ENCODE measurements around the gene NEUROD4. TPM values are rescaled to one million over a fixed set of nuclear protein-coding genes. Genes with fewer than 3 reads are reported as not detected.

Gene NEUROD4
- total and polyA plus RNA-seq, 7 donors: not detected

GRCh38 chr12:55058776-55059175 lies 39.0 kb downstream of the NEUROD4 start:
- Histone ChIP-seq H3K4me1 (no peaks in the 10 kb centered on the region), H3K9me3 (no peaks in the 10 kb centered on the region), H3K36me3 (ENCODE audit: insufficient read depth in 1 of 2, low read depth in 1 of 2) (no peaks in the 10 kb centered on the region), H3K4me3 (no peak overlapping the region), H3K27ac (no peak overlapping the region), H3K27me3 (ENCODE audit: insufficient read depth in 3 of 3, low read length in 2 of 3) (no peaks in the 10 kb centered on the region)
- intact Hi-C loops (cut with DNase I): no loop called here
- 93 to 95% (median 95%) methylated on average over 4 of the region's 4 CpGs for WGBS, 3 donors
- DNase-seq: no peak
- TF ChIP-seq, protein P1, sequence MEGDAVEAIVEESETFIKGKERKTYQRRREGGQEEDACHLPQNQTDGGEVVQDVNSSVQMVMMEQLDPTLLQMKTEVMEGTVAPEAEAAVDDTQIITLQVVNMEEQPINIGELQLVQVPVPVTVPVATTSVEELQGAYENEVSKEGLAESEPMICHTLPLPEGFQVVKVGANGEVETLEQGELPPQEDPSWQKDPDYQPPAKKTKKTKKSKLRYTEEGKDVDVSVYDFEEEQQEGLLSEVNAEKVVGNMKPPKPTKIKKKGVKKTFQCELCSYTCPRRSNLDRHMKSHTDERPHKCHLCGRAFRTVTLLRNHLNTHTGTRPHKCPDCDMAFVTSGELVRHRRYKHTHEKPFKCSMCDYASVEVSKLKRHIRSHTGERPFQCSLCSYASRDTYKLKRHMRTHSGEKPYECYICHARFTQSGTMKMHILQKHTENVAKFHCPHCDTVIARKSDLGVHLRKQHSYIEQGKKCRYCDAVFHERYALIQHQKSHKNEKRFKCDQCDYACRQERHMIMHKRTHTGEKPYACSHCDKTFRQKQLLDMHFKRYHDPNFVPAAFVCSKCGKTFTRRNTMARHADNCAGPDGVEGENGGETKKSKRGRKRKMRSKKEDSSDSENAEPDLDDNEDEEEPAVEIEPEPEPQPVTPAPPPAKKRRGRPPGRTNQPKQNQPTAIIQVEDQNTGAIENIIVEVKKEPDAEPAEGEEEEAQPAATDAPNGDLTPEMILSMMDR (IDR thresholded peaks at IDR 0.05): no peak
- no peak for ATAC-seq

- no peak overlapping the region for H3K27ac ChIP-seq
- H3K4me3 ChIP-seq: no peak overlapping the region
- H3K27me3 ChIP-seq (ENCODE audit: insufficient read depth in 3 of 3, low read length in 2 of 3): no peaks in the 10 kb centered on the region
- intact Hi-C loops (cut with DNase I): no loop called here
- no peak for ATAC-seq
- WGBS, 3 donors: 79 to 90% (median 88%) methylated on average over 2 of the region's 2 CpGs
- TF ChIP-seq, protein P1 (IDR thresholded peaks at IDR 0.05): no peak
- no peaks in the 10 kb centered on the region for H3K9me3 ChIP-seq
- DNase-seq: no peak
- no peaks in the 10 kb centered on the region for H3K36me3 ChIP-seq (ENCODE audit: insufficient read depth in 1 of 2, low read depth in 1 of 2)
- H3K4me1 ChIP-seq: no peaks in the 10 kb centered on the region
Observed at GRCh38 chr12:55060470-55060869, 40.7 kb downstream of the NEUROD4 start.

- no peaks in the 10 kb centered on the region for H3K9me3 ChIP-seq
Observed at GRCh38 chr12:55061024-55061423, 41.2 kb downstream of the NEUROD4 start.

DNA sequence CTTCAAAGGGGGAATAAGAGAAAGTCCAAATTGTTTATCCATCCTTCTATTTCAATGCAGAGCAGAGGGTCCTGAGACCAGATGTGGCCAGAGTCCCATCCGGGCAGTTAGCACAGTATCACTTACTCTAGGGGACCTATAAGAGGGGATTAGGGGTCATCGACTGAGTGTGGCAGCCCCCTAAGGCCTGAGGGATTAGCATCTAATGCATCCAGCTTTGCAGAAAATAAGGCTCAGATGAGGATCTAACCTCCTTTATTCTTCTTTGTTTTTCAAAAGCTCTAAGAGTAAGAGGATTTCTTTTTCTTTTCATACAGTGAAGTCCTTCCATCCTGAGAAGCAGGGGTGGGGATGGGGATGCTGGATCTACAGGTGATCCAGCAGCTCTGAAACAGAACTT lies 43.5 kb downstream of the NEUROD4 start:
- TF ChIP-seq, protein P1 (IDR thresholded peaks at IDR 0.05): no peak
- DNase-seq (no peak), ATAC-seq (no peak)
- intact Hi-C loops (cut with DNase I): no loop called here
- H3K9me3 ChIP-seq: no peaks in the 10 kb centered on the region
- no peaks in the 10 kb centered on the region for H3K36me3 ChIP-seq (ENCODE audit: insufficient read depth in 1 of 2, low read depth in 1 of 2)
- H3K4me3 ChIP-seq: no peak overlapping the region
- H3K27ac ChIP-seq: no peak overlapping the region
- no peaks in the 10 kb centered on the region for H3K27me3 ChIP-seq (ENCODE audit: insufficient read depth in 3 of 3, low read length in 2 of 3)
- 46 to 55% (median 51%) methylated on average over 2 of the region's 2 CpGs for WGBS, 3 donors
- H3K4me1 ChIP-seq: no peaks in the 10 kb centered on the region

More at GRCh38 chr12:55061024-55061423, 41.2 kb downstream of the NEUROD4 start:
- Histone ChIP-seq H3K4me3 (no peak overlapping the region), H3K4me1 (no peaks in the 10 kb centered on the region), H3K27me3 (ENCODE audit: insufficient read depth in 3 of 3, low read length in 2 of 3) (no peaks in the 10 kb centered on the region), H3K27ac (no peak overlapping the region), H3K36me3 (ENCODE audit: insufficient read depth in 1 of 2, low read depth in 1 of 2) (no peaks in the 10 kb centered on the region)
- intact Hi-C loops (cut with DNase I): no loop called here
- WGBS, 3 donors: 69 to 71% (median 70%) methylated on average over 3 of the region's 3 CpGs
- TF ChIP-seq, protein P1 (IDR thresholded peaks at IDR 0.05): no peak
- no peak for ATAC-seq
- no peak for DNase-seq

DNA sequence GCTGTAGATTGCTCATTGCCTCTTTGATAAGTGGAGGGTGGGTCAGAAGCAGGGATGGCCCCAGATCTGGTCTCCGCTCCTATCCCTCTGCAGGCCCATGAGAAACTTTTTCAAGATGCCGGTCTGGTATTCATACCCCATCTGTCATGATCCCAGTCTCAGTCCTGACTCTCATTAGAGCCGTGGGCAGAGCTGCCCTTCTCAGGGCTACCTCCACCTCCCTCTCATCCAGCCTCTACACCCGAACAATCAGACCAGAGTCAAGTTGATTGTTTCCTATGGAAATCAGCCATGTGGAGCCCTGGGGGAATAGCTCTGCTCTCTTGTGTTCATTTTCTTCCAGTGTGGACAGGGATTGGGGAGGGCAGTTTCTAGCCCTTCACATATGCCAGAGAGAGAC lies 45.8 kb downstream of the NEUROD4 start:
- 79 to 86% (median 82%) methylated on average over 4 of the region's 4 CpGs for WGBS, 3 donors
- H3K27me3 ChIP-seq (ENCODE audit: insufficient read depth in 3 of 3, low read length in 2 of 3): no peaks in the 10 kb centered on the region
- no peaks in the 10 kb centered on the region for H3K9me3 ChIP-seq
- no peaks in the 10 kb centered on the region for H3K4me1 ChIP-seq
- no peak for DNase-seq
- TF ChIP-seq, protein P1 (IDR thresholded peaks at IDR 0.05): no peak
- H3K4me3 ChIP-seq: no peak overlapping the region
- no peak overlapping the region for H3K27ac ChIP-seq
- ATAC-seq: no peak
- no peaks in the 10 kb centered on the region for H3K36me3 ChIP-seq (ENCODE audit: insufficient read depth in 1 of 2, low read depth in 1 of 2)
- intact Hi-C loops (cut with DNase I): no loop called here

All from psoas muscle (tissue), 8 donors.